B cell (primary cell): ENCODE results near the gene TK2.

ENCODE experiments used
- CTCF ChIP-seq: fragments of 200-600 bp; IDR thresholded peaks from one replicate; pipeline ENCODE4 v1.8.0; 2022; ENCODE audit warnings: antibody characterized with exemption, mild to moderate bottlenecking
- EZH2 ChIP-seq: IDR thresholded peaks from 2 replicates; pipeline ENCODE4 v1.6.1; 2012; ENCODE audit warnings: borderline replicate concordance, low read depth, mild to moderate bottlenecking, moderate library complexity, low read length; ENCODE audit not compliant: insufficient read depth, poor library complexity, severe bottlenecking

- no peak for TF ChIP-seq CTCF
- no peak for TF ChIP-seq EZH2
Observed at GRCh38 chr16:66486773-66487579, 62.9 kb downstream of the TK2 start.
